IMR-90 (cell line): ENCODE results near the gene SLC52A3.

Experiments
- CEBPB ChIP-seq: IDR thresholded peaks from 2 replicates; pipeline ENCODE4 v1.6.1; 2012; ENCODE audit warnings: low read depth, low read length, improper control_type of control experiment
- FOS ChIP-seq: fragments of 150-350 bp; IDR thresholded peaks from 2 replicates; pipeline ENCODE4 v1.6.1; 2016; ENCODE audit warnings: low read depth, low read length
- MAFK ChIP-seq: IDR thresholded peaks from 2 replicates; pipeline ENCODE4 v1.6.1; 2012; ENCODE audit warnings: low read depth, low read length, improper control_type of control experiment
- MAZ ChIP-seq: IDR thresholded peaks from 2 replicates; pipeline ENCODE4 v1.6.1; 2012; ENCODE audit warnings: low read depth, mild to moderate bottlenecking, low read length, improper control_type of control experiment, moderate library complexity, borderline replicate concordance
- MXI1 ChIP-seq: IDR thresholded peaks from 2 replicates; pipeline ENCODE4 v1.6.1; 2012; ENCODE audit warnings: low read depth, mild to moderate bottlenecking, low read length, moderate library complexity, borderline replicate concordance
- NFE2L2 ChIP-seq: fragments of 150-350 bp; IDR thresholded peaks from 2 replicates; pipeline ENCODE4 v1.6.1; 2016; ENCODE audit warnings: low read depth, mild to moderate bottlenecking, low read length
- POLR2A ChIP-seq: IDR thresholded peaks from 2 replicates; pipeline ENCODE4 v1.6.1; 2012; ENCODE audit warnings: mild to moderate bottlenecking, low read depth, low read length
- RAD21 ChIP-seq: IDR thresholded peaks from 2 replicates; pipeline ENCODE4 v1.6.1; 2012; ENCODE audit warnings: low read length, improper control_type of control experiment
- RCOR1 ChIP-seq: IDR thresholded peaks from 2 replicates; pipeline ENCODE4 v1.6.1; 2012; ENCODE audit warnings: mild to moderate bottlenecking, low read length, improper control_type of control experiment; ENCODE audit not compliant: insufficient replicate concordance
- RFX5 ChIP-seq: IDR thresholded peaks from 2 replicates; pipeline ENCODE4 v1.8.0; 2012; ENCODE audit warnings: low read depth, mild to moderate bottlenecking, low read length, moderate library complexity
- SMC3 ChIP-seq: fragments of 150-350 bp; IDR thresholded peaks from 2 replicates; pipeline ENCODE4 v1.6.1; 2016; ENCODE audit warnings: low read depth, mild to moderate bottlenecking, antibody characterized with exemption, low read length, moderate library complexity
- TF ChIP-seq, protein P1 (sequence below): conservative IDR thresholded peaks from 2 replicates; pipeline ENCODE4 v1.5.1; 2012; ENCODE audit warnings: mild to moderate bottlenecking, low read depth, low read length, improper control_type of control experiment
- TF ChIP-seq, protein P2 (sequence below): fragments of 150-350 bp; IDR thresholded peaks from 2 replicates; pipeline ENCODE4 v1.6.1; 2017; ENCODE audit warnings: mild to moderate bottlenecking, antibody characterized with exemption, low read length, low read depth

DNA sequence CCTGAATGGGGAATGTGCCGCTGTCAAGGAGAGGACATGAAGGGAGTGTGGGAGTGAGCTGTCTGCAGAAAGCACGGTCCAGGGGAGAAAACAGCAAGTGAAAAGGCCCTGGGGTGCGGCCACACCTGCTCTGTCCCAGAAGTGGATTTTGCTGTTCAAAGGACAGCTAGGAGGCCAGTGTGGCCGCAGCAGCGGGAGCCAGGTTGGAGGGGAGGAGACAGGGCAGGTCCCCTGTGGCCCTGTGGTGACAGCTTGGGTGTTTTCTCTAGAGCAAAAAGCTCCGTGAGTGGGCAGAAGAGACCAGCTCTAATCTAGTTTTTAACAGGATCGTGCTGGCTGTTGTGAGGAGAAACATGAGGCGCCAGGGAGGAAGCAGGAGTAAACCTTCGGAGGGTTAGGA, 4.5 kb upstream of the SLC52A3 start:
- TF ChIP-seq FOS (no peak), MXI1 (no peak), MAFK (no peak), POLR2A (no peak), CEBPB (no peak), RFX5 (no peak), SMC3 (no peak), RAD21 (no peak), MAZ (no peak), RCOR1 (no peak), NFE2L2 (no peak)
- TF ChIP-seq, protein P1, sequence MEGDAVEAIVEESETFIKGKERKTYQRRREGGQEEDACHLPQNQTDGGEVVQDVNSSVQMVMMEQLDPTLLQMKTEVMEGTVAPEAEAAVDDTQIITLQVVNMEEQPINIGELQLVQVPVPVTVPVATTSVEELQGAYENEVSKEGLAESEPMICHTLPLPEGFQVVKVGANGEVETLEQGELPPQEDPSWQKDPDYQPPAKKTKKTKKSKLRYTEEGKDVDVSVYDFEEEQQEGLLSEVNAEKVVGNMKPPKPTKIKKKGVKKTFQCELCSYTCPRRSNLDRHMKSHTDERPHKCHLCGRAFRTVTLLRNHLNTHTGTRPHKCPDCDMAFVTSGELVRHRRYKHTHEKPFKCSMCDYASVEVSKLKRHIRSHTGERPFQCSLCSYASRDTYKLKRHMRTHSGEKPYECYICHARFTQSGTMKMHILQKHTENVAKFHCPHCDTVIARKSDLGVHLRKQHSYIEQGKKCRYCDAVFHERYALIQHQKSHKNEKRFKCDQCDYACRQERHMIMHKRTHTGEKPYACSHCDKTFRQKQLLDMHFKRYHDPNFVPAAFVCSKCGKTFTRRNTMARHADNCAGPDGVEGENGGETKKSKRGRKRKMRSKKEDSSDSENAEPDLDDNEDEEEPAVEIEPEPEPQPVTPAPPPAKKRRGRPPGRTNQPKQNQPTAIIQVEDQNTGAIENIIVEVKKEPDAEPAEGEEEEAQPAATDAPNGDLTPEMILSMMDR = no peak
- TF ChIP-seq, protein P2, sequence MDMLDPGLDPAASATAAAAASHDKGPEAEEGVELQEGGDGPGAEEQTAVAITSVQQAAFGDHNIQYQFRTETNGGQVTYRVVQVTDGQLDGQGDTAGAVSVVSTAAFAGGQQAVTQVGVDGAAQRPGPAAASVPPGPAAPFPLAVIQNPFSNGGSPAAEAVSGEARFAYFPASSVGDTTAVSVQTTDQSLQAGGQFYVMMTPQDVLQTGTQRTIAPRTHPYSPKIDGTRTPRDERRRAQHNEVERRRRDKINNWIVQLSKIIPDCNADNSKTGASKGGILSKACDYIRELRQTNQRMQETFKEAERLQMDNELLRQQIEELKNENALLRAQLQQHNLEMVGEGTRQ = no peak
